Fibroblast of gingiva (primary cell): ENCODE results near the gene GMPR.
"Not testable (repeated sequence)": the region's sequence is repeated elsewhere in the genome, so short reads cannot be mapped to it uniquely, and the experiment has no call there.

ENCODE experiments used
- DNase-seq: peaks from one replicate; pipeline ENCODE4 v3.0.0-alpha.2; 2011; ENCODE audit warnings: low read depth

The GMPR gene

GRCh38 chr6:16248271-16248853 is 10.0 kb downstream of the GMPR start:
- DNase-seq = no peak

DNA sequence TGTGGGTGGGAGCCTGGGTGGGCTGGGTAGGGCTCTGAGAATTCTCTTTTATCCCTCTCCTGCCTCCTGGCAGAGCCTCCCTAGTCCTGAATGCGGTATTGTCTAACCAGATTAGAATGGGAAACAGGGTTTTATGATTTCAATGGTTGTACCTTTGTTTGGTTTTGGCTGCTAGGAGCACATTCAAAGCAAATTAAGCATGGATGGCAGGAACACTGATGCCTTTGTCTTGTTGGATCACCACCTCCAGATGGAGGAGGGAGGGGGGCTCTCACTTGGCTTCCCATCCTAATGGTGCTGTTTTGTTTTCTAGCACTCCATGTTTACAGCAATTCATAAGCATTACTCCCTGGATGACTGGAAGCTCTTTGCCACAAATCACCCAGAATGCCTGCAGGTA is 11.6 kb downstream of the GMPR start:
- no peak for DNase-seq

DNA sequence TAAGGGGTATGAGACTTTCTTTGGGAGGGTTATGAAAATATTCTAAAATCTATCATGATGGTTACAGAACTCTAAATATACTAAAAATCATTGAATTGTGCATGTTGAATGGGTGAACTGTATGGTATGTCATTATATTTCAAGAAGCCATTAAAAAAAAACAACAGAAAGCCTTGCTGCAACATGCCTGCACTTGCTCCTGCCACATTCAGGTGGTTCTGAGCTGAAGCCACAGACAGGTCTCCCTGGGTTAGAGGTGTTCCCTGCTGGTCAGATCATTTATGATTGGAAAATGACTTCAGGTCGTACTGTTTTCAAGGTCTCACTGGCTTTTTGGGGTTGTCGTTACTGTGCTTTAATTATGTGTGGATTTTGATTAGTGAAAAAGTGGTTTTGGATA is 13.3 kb downstream of the GMPR start:
- DNase-seq = no peak

DNA sequence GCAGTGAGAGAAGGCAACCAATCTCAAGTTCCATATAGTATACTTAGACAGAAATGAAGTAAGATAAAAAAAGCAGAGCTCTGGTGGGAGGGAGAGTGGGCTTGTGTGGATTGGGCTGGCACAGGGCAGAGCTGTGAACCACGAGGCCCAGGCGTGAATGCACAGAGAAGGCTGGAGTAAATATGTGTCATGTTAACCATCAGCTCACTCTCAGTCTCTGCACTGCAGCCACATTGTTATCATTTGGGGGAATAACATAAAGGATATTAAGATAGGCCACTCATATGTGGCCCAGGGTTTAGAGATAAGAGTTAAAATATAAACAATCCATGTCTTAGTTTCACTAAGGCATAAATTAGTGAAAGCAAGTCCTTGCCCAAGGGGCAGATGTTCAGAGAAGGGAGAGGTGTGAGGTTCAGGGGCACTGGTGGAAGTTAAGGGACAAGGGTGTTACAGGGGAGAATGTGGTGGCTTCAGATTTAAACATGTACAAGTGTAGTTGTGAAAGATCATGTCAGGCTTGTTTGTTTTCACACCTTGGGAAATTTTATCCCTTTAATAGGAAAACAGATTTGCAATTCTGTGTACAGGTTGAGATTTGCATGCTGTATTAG is 14.4 kb downstream of the GMPR start:
- no peak for DNase-seq

- DNase-seq = no peak
These were observed 15.2 kb downstream of the GMPR start for GRCh38 chr6:16253399-16254144.

GRCh38 chr6:16254535-16254934 is 16.1 kb downstream of the GMPR start:
- no peak for DNase-seq

GRCh38 chr6:16256781-16257180 is 18.4 kb downstream of the GMPR start:
- DNase-seq = no peak

- DNase-seq = no peak
These were observed 19.8 kb downstream of the GMPR start for GRCh38 chr6:16257999-16258708.

DNA sequence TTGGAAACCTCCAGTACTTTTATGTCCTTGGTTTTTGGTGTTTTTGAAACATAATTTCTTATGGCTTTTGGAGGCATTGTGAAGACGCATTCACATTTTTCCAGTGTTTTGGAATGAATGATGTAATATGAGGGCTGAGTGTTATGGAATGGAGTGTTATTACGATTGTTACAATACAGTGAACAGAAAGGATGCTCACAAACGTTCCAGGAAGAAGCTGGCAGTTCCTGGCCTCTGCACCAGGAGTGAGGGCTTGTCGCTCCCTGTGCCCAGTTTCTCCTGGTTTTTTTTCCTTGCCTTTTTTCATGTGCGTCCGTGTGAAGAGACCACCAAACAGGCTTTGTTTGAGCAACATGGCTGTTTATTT is 20.3 kb downstream of the GMPR start:
- DNase-seq = no peak

DNA sequence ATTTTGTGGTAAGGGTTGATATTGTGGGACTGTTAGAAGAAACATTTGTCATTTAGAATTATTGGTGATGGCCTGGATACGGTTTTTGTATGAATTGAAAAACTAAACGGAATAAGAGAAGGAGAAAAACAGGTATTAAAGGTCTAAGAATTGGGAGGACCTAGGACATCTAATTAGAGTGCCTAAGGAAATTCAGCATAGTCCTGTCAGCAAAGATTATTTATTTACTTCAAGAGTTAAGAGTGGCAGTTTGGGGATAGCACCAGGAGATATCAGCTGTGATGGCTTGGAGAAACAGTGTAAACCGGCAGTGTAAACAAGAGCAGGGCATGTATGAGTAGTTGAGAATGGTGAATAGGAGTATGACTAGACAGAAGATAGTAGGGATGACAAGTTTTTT is 21.2 kb downstream of the GMPR start:
- not testable (repeated sequence) for DNase-seq

- not testable (repeated sequence) for DNase-seq
These were observed 22.2 kb downstream of the GMPR start for GRCh38 chr6:16260602-16261001.

GRCh38 chr6:16262773-16263172 is 24.4 kb downstream of the GMPR start:
- not testable (repeated sequence) for DNase-seq

GRCh38 chr6:16263464-16264099 is 25.2 kb downstream of the GMPR start:
- DNase-seq = not testable (repeated sequence)

DNA sequence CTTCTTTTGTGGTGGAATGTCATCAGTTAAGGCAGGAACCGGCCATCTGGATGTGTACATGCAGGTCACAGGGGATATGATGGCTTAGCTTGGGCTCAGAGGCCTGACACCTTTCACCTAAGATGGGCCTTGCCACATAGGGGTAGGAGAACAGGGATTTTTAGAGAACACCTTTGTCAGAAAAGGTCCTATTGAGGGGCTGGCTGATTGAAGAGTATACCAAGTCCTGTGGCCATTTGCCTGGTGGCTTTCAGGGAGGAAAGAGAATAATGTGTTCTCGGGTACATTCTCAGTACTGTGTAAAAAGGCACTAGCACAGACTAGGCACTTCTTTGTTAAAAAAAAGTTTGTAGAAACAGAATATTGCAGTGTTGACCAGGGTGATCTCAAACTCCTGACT is 26.4 kb downstream of the GMPR start:
- DNase-seq = no peak

DNA sequence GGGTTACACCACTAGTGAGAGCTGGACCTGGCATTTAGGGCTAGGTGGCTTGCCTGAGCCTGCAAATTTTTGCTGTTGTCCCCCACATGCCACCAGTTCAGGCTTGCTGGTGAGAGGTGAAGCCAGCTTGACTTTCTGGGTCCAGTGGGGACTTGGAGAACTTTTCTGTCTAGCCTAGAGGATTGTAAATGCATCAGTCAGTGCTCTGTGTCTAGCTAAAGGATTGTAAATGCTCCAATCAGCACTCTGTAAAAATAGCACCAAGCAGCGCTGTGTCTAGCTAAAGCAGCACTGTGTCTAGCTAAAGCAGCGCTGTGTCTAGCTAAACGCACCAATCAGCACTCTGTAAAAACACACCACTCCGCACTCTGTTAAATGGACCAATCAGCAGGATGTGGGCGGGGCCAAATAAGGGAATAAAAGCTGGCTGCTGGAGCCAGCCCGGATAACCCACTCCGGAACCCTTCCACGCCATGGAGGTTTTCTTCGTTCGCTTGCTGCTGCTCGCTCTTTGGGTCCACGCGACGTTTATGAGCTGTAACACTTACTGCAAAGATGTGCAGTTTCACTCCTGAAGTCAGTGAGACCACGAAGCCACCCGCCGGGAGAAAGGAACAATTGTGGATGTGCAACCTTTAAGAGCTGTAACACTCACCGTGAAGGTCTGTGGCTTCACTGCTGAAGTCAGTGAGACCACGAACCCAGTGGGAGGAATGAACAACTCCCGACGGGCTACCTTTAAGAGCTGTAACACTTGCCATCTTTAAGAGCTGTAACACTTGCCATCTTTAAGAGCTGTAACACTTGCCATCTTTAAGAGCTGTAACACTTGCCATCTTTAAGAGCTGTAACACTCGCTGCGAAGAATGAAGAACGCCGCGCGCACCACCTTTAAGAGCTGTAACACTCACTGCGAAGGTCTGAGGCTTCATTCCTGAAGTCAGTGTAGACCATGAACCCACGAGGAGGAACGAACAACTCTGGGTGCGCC is 27.3 kb downstream of the GMPR start:
- no peak for DNase-seq

GRCh38 chr6:16267428-16268263 is 29.3 kb downstream of the GMPR start:
- DNase-seq = no peak

DNA sequence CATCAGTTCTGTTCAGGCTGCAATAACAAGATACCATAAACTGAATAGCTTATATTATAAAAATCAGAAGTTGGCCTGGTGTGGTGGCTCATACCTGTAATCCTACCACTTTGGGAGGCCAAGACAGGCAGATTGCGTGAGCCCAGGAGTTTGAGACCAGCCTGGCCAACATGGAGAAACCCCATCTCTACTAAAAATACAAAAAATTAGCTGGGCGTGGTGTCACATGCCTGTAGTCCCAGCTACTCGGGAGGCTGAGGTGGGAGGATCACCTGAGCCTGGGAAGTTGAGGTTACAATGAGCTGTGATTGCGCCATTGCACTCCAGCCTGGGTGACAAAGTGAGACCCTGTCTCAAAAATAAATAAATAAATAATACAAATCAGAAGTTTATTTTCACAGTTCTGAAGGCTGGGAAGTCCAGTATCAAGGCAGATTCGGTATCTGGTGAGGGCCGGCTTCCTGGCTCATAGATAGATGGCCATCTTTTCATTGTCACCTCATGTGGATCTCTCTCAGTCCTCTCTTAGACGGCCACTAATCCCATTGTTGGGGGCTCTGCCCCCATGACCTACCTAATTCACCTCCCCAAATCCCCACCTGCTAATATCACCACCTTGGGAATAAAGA is 31.2 kb downstream of the GMPR start:
- not testable (repeated sequence) for DNase-seq

- no peak for DNase-seq
These were observed 31.9 kb downstream of the GMPR start for GRCh38 chr6:16270178-16270794.

- no peak for DNase-seq
These were observed 33.0 kb downstream of the GMPR start for GRCh38 chr6:16271428-16271827.
